ENCODE data around the gene TESK2. TPM values are rescaled to one million over a fixed set of nuclear protein-coding genes. Genes with fewer than 3 reads are reported as not detected.

Gene TESK2
- total and polyA plus RNA-seq, 5 donors: 1.6 to 4.7 (median 4.2) TPM

GRCh38 chr1:45410850-45411509 is 80.0 kb downstream of the TESK2 start:
- H3K4me3 ChIP-seq (ENCODE audit: low read length): no peak overlapping the region
- no peak overlapping the region for H3K27ac ChIP-seq (ENCODE audit: low read length)
- ATAC-seq: no peak
- H3K9me3 ChIP-seq (ENCODE audit: control insufficient read depth, low read length): no peaks in the 10 kb centered on the region
- intact Hi-C loops (cut with DNase I): no loop called here
- no peak for DNase-seq
- H3K4me1 ChIP-seq (ENCODE audit: control insufficient read depth, insufficient read depth, low read length): no peaks in the 10 kb centered on the region
- 96% methylated on average over 6 of the region's 6 CpGs for WGBS
- H3K27me3 ChIP-seq (ENCODE audit: control insufficient read depth, insufficient read depth): no peaks in the 10 kb centered on the region

- DNase-seq (no peak), ATAC-seq (no peak)
- intact Hi-C loops (cut with DNase I): no loop called here
- H3K27me3 ChIP-seq (ENCODE audit: control insufficient read depth, insufficient read depth): no peaks in the 10 kb centered on the region
- H3K27ac ChIP-seq (ENCODE audit: low read length): no peak overlapping the region
- H3K4me1 ChIP-seq (ENCODE audit: control insufficient read depth, insufficient read depth, low read length): no peaks in the 10 kb centered on the region
- WGBS: 69% methylated on average over 1 of the region's 1 CpG
- H3K9me3 ChIP-seq (ENCODE audit: control insufficient read depth, low read length): no peaks in the 10 kb centered on the region
- H3K4me3 ChIP-seq (ENCODE audit: low read length): no peak overlapping the region
Measured at GRCh38 chr1:45409276-45409675, 81.7 kb downstream of the TESK2 start.

GRCh38 chr1:45407629-45408287 is 83.2 kb downstream of the TESK2 start:
- no peak for DNase-seq
- Histone ChIP-seq H3K4me1 (ENCODE audit: control insufficient read depth, insufficient read depth, low read length) (no peaks in the 10 kb centered on the region), H3K4me3 (ENCODE audit: low read length) (no peak overlapping the region), H3K9me3 (ENCODE audit: control insufficient read depth, low read length) (no peaks in the 10 kb centered on the region), H3K27ac (ENCODE audit: low read length) (no peak overlapping the region), H3K27me3 (ENCODE audit: control insufficient read depth, insufficient read depth) (no peaks in the 10 kb centered on the region)
- intact Hi-C loops (cut with DNase I): no loop called here
- ATAC-seq: no peak
- 84% methylated on average over 4 of the region's 4 CpGs for WGBS

- intact Hi-C loops (cut with DNase I): no loop called here
- Histone ChIP-seq H3K27ac (ENCODE audit: low read length) (no peak overlapping the region), H3K4me3 (ENCODE audit: low read length) (no peak overlapping the region), H3K9me3 (ENCODE audit: control insufficient read depth, low read length) (no peaks in the 10 kb centered on the region), H3K4me1 (ENCODE audit: control insufficient read depth, insufficient read depth, low read length) (no peaks in the 10 kb centered on the region), H3K27me3 (ENCODE audit: control insufficient read depth, insufficient read depth) (no peaks in the 10 kb centered on the region)
- 98% methylated on average over 2 of the region's 2 CpGs for WGBS
- ATAC-seq: no peak
- no peak for DNase-seq
Measured at GRCh38 chr1:45405636-45406035, 85.3 kb downstream of the TESK2 start.

GRCh38 chr1:45403718-45404117 is 87.2 kb downstream of the TESK2 start:
- no peak for ATAC-seq
- Histone ChIP-seq H3K27me3 (ENCODE audit: control insufficient read depth, insufficient read depth) (no peaks in the 10 kb centered on the region), H3K4me1 (ENCODE audit: control insufficient read depth, insufficient read depth, low read length) (no peaks in the 10 kb centered on the region), H3K4me3 (ENCODE audit: low read length) (no peak overlapping the region), H3K27ac (ENCODE audit: low read length) (no peak overlapping the region), H3K9me3 (ENCODE audit: control insufficient read depth, low read length) (no peaks in the 10 kb centered on the region)
- intact Hi-C loops (cut with DNase I): no loop called here
- WGBS: 83% methylated on average over 1 of the region's 1 CpG
- DNase-seq: no peak

GRCh38 chr1:45403298-45403697 is 87.7 kb downstream of the TESK2 start:
- H3K9me3 ChIP-seq (ENCODE audit: control insufficient read depth, low read length): no peaks in the 10 kb centered on the region
- no peak overlapping the region for H3K4me3 ChIP-seq (ENCODE audit: low read length)
- intact Hi-C loops (cut with DNase I): no loop called here
- no peaks in the 10 kb centered on the region for H3K4me1 ChIP-seq (ENCODE audit: control insufficient read depth, insufficient read depth, low read length)
- no peak overlapping the region for H3K27ac ChIP-seq (ENCODE audit: low read length)
- DNase-seq (no peak), ATAC-seq (no peak)
- no peaks in the 10 kb centered on the region for H3K27me3 ChIP-seq (ENCODE audit: control insufficient read depth, insufficient read depth)
- WGBS: 84% methylated on average over 3 of the region's 3 CpGs

GRCh38 chr1:45401524-45401923 is 89.4 kb downstream of the TESK2 start:
- Histone ChIP-seq H3K27ac (ENCODE audit: low read length) (no peak overlapping the region), H3K4me3 (ENCODE audit: low read length) (no peak overlapping the region), H3K27me3 (ENCODE audit: control insufficient read depth, insufficient read depth) (no peaks in the 10 kb centered on the region), H3K9me3 (ENCODE audit: control insufficient read depth, low read length) (no peaks in the 10 kb centered on the region), H3K4me1 (ENCODE audit: control insufficient read depth, insufficient read depth, low read length) (no peaks in the 10 kb centered on the region)
- ATAC-seq (no peak), DNase-seq (no peak)
- WGBS: 89% methylated on average over 2 of the region's 2 CpGs
- intact Hi-C loops (cut with DNase I): no loop called here

GRCh38 chr1:45400049-45400448 is 90.9 kb downstream of the TESK2 start:
- no peak for ATAC-seq
- no peaks in the 10 kb centered on the region for H3K27me3 ChIP-seq (ENCODE audit: control insufficient read depth, insufficient read depth)
- H3K4me1 ChIP-seq (ENCODE audit: control insufficient read depth, insufficient read depth, low read length): no peaks in the 10 kb centered on the region
- DNase-seq: no peak
- WGBS: 75% methylated on average over 3 of the region's 3 CpGs
- intact Hi-C loops (cut with DNase I): no loop called here
- H3K27ac ChIP-seq (ENCODE audit: low read length): no peak overlapping the region
- no peaks in the 10 kb centered on the region for H3K9me3 ChIP-seq (ENCODE audit: control insufficient read depth, low read length)
- H3K4me3 ChIP-seq (ENCODE audit: low read length): no peak overlapping the region

GRCh38 chr1:45397285-45397684 is 93.7 kb downstream of the TESK2 start:
- Histone ChIP-seq H3K9me3 (ENCODE audit: control insufficient read depth, low read length) (no peaks in the 10 kb centered on the region), H3K27ac (ENCODE audit: low read length) (no peak overlapping the region), H3K4me1 (ENCODE audit: control insufficient read depth, insufficient read depth, low read length) (peaks cover 5% of the 10 kb centered on the region), H3K27me3 (ENCODE audit: control insufficient read depth, insufficient read depth) (no peaks in the 10 kb centered on the region), H3K4me3 (ENCODE audit: low read length) (no peak overlapping the region)
- ATAC-seq (no peak), DNase-seq (no peak)
- 96% methylated on average over 4 of the region's 4 CpGs for WGBS
- intact Hi-C loops (cut with DNase I): loop anchor here in 1 of 4 donors (10.0 kb wide), 1 partner anchor 48 kb away; no protein-coding TSS in a partner anchor

- Histone ChIP-seq H3K27ac (ENCODE audit: low read length) (no peak overlapping the region), H3K4me3 (ENCODE audit: low read length) (no peak overlapping the region), H3K4me1 (ENCODE audit: control insufficient read depth, insufficient read depth, low read length) (peaks cover 5% of the 10 kb centered on the region), H3K9me3 (ENCODE audit: control insufficient read depth, low read length) (no peaks in the 10 kb centered on the region), H3K27me3 (ENCODE audit: control insufficient read depth, insufficient read depth) (no peaks in the 10 kb centered on the region)
- ATAC-seq: no peak
- no peak for DNase-seq
- WGBS: 87% methylated on average over 1 of the region's 1 CpG
- intact Hi-C loops (cut with DNase I): loop anchor here in 1 of 4 donors (10.0 kb wide), 1 partner anchor 49 kb away; no protein-coding TSS in a partner anchor
Measured at GRCh38 chr1:45395582-45395981, 95.4 kb downstream of the TESK2 start.

GRCh38 chr1:45395051-45395450 is 95.9 kb downstream of the TESK2 start:
- peaks cover 5% of the 10 kb centered on the region for H3K4me1 ChIP-seq (ENCODE audit: control insufficient read depth, insufficient read depth, low read length)
- no peak overlapping the region for H3K27ac ChIP-seq (ENCODE audit: low read length)
- WGBS: 90% methylated on average over 2 of the region's 2 CpGs
- no peak for ATAC-seq
- no peak for DNase-seq
- H3K9me3 ChIP-seq (ENCODE audit: control insufficient read depth, low read length): no peaks in the 10 kb centered on the region
- no peaks in the 10 kb centered on the region for H3K27me3 ChIP-seq (ENCODE audit: control insufficient read depth, insufficient read depth)
- H3K4me3 ChIP-seq (ENCODE audit: low read length): no peak overlapping the region
- intact Hi-C loops (cut with DNase I): loop anchor here in 1 of 4 donors (10.0 kb wide), 1 partner anchor 50 kb away; no protein-coding TSS in a partner anchor
